SU-DHL-6 (cell line): ENCODE results near the gene SMAD6.
A peak's percentile ranks its signal among the peaks of the same experiment; 100 is the strongest.

Experiments
- H2AFZ ChIP-seq: fragments of 200-600 bp; sonication (generic); 2 replicates; pipeline ENCODE4 v1.6.1; 2014; ENCODE audit warnings: low read depth, mild to moderate bottlenecking, moderate library complexity, mixed read lengths, antibody characterized with exemption, low read length; ENCODE audit not compliant: severe bottlenecking
- H3F3A ChIP-seq: fragments of 200-600 bp; shearing (Covaris generic); 2 replicates; pipeline ENCODE4 v1.6.0; 2016; ENCODE audit warnings: antibody characterized with exemption, mild to moderate bottlenecking; ENCODE audit not compliant: insufficient read depth
- H3K27ac ChIP-seq: fragments of 200-600 bp; sonication (generic); 2 replicates; pipeline ENCODE4 v1.5.1; 2016; ENCODE audit warnings: low read depth, mild to moderate bottlenecking, low read length, moderate library complexity, mixed read lengths
- H3K27me3 ChIP-seq: fragments of 200-600 bp; sonication (generic), shearing (Covaris generic); 2 replicates; pipeline ENCODE4 v1.6.0; 2014; ENCODE audit warnings: mild to moderate bottlenecking, low read length
- H3K36me3 ChIP-seq: fragments of 200-600 bp; sonication (generic); 2 replicates; pipeline ENCODE4 v1.6.1; 2014; ENCODE audit warnings: mild to moderate bottlenecking, low read length, mixed read lengths
- H3K4me2 ChIP-seq: fragments of 300-600, 200-600 bp; shearing (Covaris generic), sonication (generic); 2 replicates; pipeline ENCODE4 v1.6.0; 2014; ENCODE audit warnings: low read length, low read depth, mild to moderate bottlenecking; ENCODE audit not compliant: poor library complexity, severe bottlenecking
- H3K4me3 ChIP-seq: fragments of 200-600 bp; sonication (generic); 2 replicates; pipeline ENCODE4 v1.5.1; 2014; ENCODE audit warnings: antibody characterized with exemption, low read length, mild to moderate bottlenecking, mixed read lengths; ENCODE audit not compliant: insufficient read depth, poor library complexity, severe bottlenecking
- H3K79me2 ChIP-seq: fragments of 200-600 bp; sonication (generic); 2 replicates; pipeline ENCODE4 v1.6.1; 2014; ENCODE audit warnings: mild to moderate bottlenecking, low read length, moderate library complexity; ENCODE audit not compliant: insufficient read depth
- H3K9ac ChIP-seq: fragments of 200-600 bp; sonication (generic); 2 replicates; pipeline ENCODE4 v1.7.0; 2014; ENCODE audit warnings: mild to moderate bottlenecking, low read length
- H3K9me2 ChIP-seq: fragments of 200-600 bp; sonication (generic); replicated peaks from 2 replicates; pipeline ENCODE4 v1.6.1; 2014; ENCODE audit warnings: low read length; ENCODE audit not compliant: insufficient read depth
- H3K9me3 ChIP-seq: fragments of 200-600 bp; sonication (generic); 2 replicates; pipeline ENCODE4 v1.6.1; 2014; ENCODE audit warnings: low read length, mixed read lengths; ENCODE audit not compliant: insufficient read depth
- H4K20me1 ChIP-seq: fragments of 200-600 bp; sonication (generic); 2 replicates; pipeline ENCODE4 v1.6.1; 2014; ENCODE audit warnings: low read depth, mild to moderate bottlenecking, antibody characterized with exemption, low read length, moderate library complexity, mixed read lengths
- CTCF ChIP-seq: fragments of 200-600 bp; sonication (generic); IDR thresholded peaks from one replicate; pipeline ENCODE4 v1.5.1; 2017; ENCODE audit warnings: antibody characterized with exemption, mild to moderate bottlenecking, low read length, moderate library complexity; ENCODE audit not compliant: insufficient read depth, poor library complexity, severe bottlenecking
- EZH2phosphoT487 ChIP-seq: fragments of 200-600 bp; sonication (generic), shearing (Covaris generic); conservative IDR thresholded peaks from 2 replicates; pipeline ENCODE4 v1.6.1; 2018; ENCODE audit warnings: mild to moderate bottlenecking, antibody characterized with exemption, low read length, moderate library complexity, mixed read lengths

Gene SMAD6

GRCh38 chr15:66702035-66702786, at the start of gene SMAD6:
TSS of gene SMAD6 (plus strand) at chr15:66702236. CDS start at chr15:66703259, 1,023 bp downstream.
- H3K27me3 ChIP-seq = no peaks in the 10 kb centered on the region
- H3K9me2 ChIP-seq = no peaks in the 10 kb centered on the region
- no peaks in the 10 kb centered on the region for H3K9me3 ChIP-seq
- H3K9ac ChIP-seq = peak within 1 kb of the TSS; percentile 59
- TF ChIP-seq CTCF (no peak), EZH2phosphoT487 (no peak)
- peaks cover 5% of the 10 kb centered on the region; the same call in 1 of the 2 replicates for H3F3A ChIP-seq
- H3K79me2 ChIP-seq = no peaks in the 10 kb centered on the region
- peak within 1 kb of the TSS; percentile 53 for H3K4me3 ChIP-seq
- no peaks in the 10 kb centered on the region for H3K36me3 ChIP-seq
- H4K20me1 ChIP-seq = no peaks in the 10 kb centered on the region
- H3K27ac ChIP-seq = peak within 1 kb of the TSS; percentile 54
- H3K4me2 ChIP-seq = peak within 1 kb of the TSS; percentile 76
- H2AFZ ChIP-seq = peak within 1 kb of the TSS; percentile 72

GRCh38 chr15:66652806-66653205, 49.2 kb upstream of the SMAD6 start:
- Histone ChIP-seq H3K9me3 (no peaks in the 10 kb centered on the region), H3K4me3 (no peak overlapping the region), H2AFZ (no peak overlapping the region), H3K27me3 (no peaks in the 10 kb centered on the region), H3K79me2 (no peaks in the 10 kb centered on the region), H3K4me2 (no peak overlapping the region), H3K9ac (no peak overlapping the region), H4K20me1 (no peaks in the 10 kb centered on the region), H3K36me3 (no peaks in the 10 kb centered on the region), H3K27ac (no peak overlapping the region), H3K9me2 (no peaks in the 10 kb centered on the region), H3F3A (no peaks in the 10 kb centered on the region)
- TF ChIP-seq CTCF = no peak
- no peak for TF ChIP-seq EZH2phosphoT487

- Histone ChIP-seq H4K20me1 (no peaks in the 10 kb centered on the region), H2AFZ (no peak overlapping the region), H3K4me3 (no peak overlapping the region), H3K27ac (no peak overlapping the region), H3K9ac (no peak overlapping the region), H3K4me2 (no peak overlapping the region), H3K9me3 (no peaks in the 10 kb centered on the region), H3K9me2 (no peaks in the 10 kb centered on the region), H3K79me2 (no peaks in the 10 kb centered on the region), H3F3A (no peaks in the 10 kb centered on the region), H3K36me3 (no peaks in the 10 kb centered on the region), H3K27me3 (no peaks in the 10 kb centered on the region)
- no peak for TF ChIP-seq CTCF
- TF ChIP-seq EZH2phosphoT487 = no peak
Measured at GRCh38 chr15:66653398-66653797, 48.6 kb upstream of the SMAD6 start.
